Measurements from ENCODE around the gene BCAS3. TPM values are rescaled to one million over a fixed set of nuclear protein-coding genes. Genes with fewer than 3 reads are reported as not detected.

The BCAS3 gene
- total RNA-seq, 1 donor from 2014 or later = 30.5 TPM

GRCh38 chr17:61284174-61284573 lies 606.5 kb downstream of the BCAS3 start:
- Mint-ChIP-seq H3K9me3 (peaks cover 4% of the 10 kb centered on the region), H3K36me3 (ENCODE audit: low read depth) (peaks cover 6% of the 10 kb centered on the region), H3K4me3 (no peak overlapping the region), H3K27ac (ENCODE audit: unreplicated experiment) (no peak overlapping the region), H3K4me1 (peaks cover 18% of the 10 kb centered on the region), H3K27me3 (ENCODE audit: low read depth) (no peaks in the 10 kb centered on the region)
- DNase-seq (ENCODE audit: low read depth, low spot score) = no peak
- TF ChIP-seq, protein P1, sequence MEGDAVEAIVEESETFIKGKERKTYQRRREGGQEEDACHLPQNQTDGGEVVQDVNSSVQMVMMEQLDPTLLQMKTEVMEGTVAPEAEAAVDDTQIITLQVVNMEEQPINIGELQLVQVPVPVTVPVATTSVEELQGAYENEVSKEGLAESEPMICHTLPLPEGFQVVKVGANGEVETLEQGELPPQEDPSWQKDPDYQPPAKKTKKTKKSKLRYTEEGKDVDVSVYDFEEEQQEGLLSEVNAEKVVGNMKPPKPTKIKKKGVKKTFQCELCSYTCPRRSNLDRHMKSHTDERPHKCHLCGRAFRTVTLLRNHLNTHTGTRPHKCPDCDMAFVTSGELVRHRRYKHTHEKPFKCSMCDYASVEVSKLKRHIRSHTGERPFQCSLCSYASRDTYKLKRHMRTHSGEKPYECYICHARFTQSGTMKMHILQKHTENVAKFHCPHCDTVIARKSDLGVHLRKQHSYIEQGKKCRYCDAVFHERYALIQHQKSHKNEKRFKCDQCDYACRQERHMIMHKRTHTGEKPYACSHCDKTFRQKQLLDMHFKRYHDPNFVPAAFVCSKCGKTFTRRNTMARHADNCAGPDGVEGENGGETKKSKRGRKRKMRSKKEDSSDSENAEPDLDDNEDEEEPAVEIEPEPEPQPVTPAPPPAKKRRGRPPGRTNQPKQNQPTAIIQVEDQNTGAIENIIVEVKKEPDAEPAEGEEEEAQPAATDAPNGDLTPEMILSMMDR (conservative IDR thresholded peaks at IDR 0.05) = no peak

DNA sequence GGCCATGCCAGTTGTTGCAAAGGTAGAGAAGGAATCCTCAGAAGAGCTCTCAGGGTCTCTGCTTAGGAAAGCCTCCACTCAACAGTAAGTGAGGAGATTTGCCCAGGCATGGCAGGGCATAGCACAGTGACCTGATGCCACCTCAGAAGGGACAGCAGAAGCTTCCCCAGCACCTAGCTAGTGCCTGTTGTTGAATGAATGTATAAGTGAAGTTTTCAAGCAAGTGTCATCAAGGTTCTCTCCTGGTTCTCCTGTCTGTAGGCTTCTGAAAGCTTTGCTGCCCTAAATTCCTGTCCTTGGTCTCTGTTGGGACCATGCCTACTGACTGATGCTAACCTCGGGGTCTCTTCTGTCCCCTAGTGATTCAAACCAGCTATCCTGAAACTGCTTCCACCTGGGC lies 607.1 kb downstream of the BCAS3 start:
- H3K27me3 Mint-ChIP-seq (ENCODE audit: low read depth) = no peaks in the 10 kb centered on the region
- TF ChIP-seq, protein P1 (conservative IDR thresholded peaks at IDR 0.05) = no peak
- H3K36me3 Mint-ChIP-seq (ENCODE audit: low read depth) = peaks cover 6% of the 10 kb centered on the region
- DNase-seq (ENCODE audit: low read depth, low spot score) = no peak
- peaks cover 4% of the 10 kb centered on the region for H3K9me3 Mint-ChIP-seq
- no peak overlapping the region for H3K27ac Mint-ChIP-seq (ENCODE audit: unreplicated experiment)
- H3K4me3 Mint-ChIP-seq = no peak overlapping the region
- peaks cover 22% of the 10 kb centered on the region for H3K4me1 Mint-ChIP-seq

GRCh38 chr17:61285526-61286320 lies 608.1 kb downstream of the BCAS3 start:
- Mint-ChIP-seq H3K9me3 (peaks cover 4% of the 10 kb centered on the region), H3K36me3 (ENCODE audit: low read depth) (peaks cover 6% of the 10 kb centered on the region), H3K4me1 (peaks cover 24% of the 10 kb centered on the region), H3K27me3 (ENCODE audit: low read depth) (no peaks in the 10 kb centered on the region), H3K27ac (ENCODE audit: unreplicated experiment) (no peak overlapping the region), H3K4me3 (no peak overlapping the region)
- TF ChIP-seq, protein P1 (conservative IDR thresholded peaks at IDR 0.05) = no peak
- no peak for DNase-seq (ENCODE audit: low read depth, low spot score)

DNA sequence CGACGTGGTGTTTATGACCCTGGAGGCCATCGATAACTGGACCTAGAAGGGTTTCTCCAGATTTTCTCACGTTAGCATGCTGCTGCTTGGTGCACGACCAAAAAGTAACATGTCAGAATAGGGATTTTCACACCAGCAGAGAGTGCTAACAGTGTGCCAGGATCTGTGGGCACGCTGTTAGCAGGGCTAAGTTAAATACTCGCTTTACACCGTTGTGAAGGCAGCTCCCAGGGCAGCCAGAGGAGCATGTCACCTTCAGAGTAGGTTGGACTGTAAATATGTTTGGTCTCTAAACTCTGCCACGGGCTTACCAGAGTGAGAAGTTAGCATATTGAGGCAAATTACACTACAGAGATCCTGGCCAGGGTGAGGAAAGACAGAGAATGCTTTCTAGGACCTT lies 608.8 kb downstream of the BCAS3 start:
- Mint-ChIP-seq H3K27ac (ENCODE audit: unreplicated experiment) (no peak overlapping the region), H3K4me1 (peaks cover 24% of the 10 kb centered on the region), H3K9me3 (peaks cover 4% of the 10 kb centered on the region), H3K36me3 (ENCODE audit: low read depth) (peaks cover 6% of the 10 kb centered on the region), H3K4me3 (no peak overlapping the region), H3K27me3 (ENCODE audit: low read depth) (no peaks in the 10 kb centered on the region)
- no peak for DNase-seq (ENCODE audit: low read depth, low spot score)
- TF ChIP-seq, protein P1 (conservative IDR thresholded peaks at IDR 0.05) = no peak

GRCh38 chr17:61289408-61290385 lies 612.0 kb downstream of the BCAS3 start:
- Mint-ChIP-seq H3K27ac (ENCODE audit: unreplicated experiment) (no peak overlapping the region), H3K9me3 (no peaks in the 10 kb centered on the region), H3K27me3 (ENCODE audit: low read depth) (no peaks in the 10 kb centered on the region), H3K4me3 (no peak overlapping the region), H3K36me3 (ENCODE audit: low read depth) (no peaks in the 10 kb centered on the region), H3K4me1 (peaks cover 23% of the 10 kb centered on the region)
- DNase-seq (ENCODE audit: low read depth, low spot score) = no peak
- TF ChIP-seq, protein P1 (conservative IDR thresholded peaks at IDR 0.05) = no peak
